Measurements from ENCODE around the gene HSF4.

GRCh38 chr16:67190041-67190440, 25.5 kb downstream of the HSF4 start, which contains the start of gene EXOC3L1:
- no peak for TF ChIP-seq POLR2A (IDR thresholded peaks at IDR 0.05; ENCODE audit: low read depth, low read length)
- no peak for TF ChIP-seq TAF1 (IDR thresholded peaks at IDR 0.05; ENCODE audit: borderline replicate concordance, low read depth, low read length)
- TF ChIP-seq POLR2AphosphoS5 (IDR thresholded peaks at IDR 0.05; ENCODE audit: low read depth, low read length) = no peak

All from GM12892 (cell line).